B cell (primary cell): ENCODE measurements around the gene SPANXD. TPM values are rescaled to one million over a fixed set of nuclear protein-coding genes. Genes with fewer than 3 reads are reported as not detected.

Experiments used
- ATAC-seq: fragments of 200-7000 bp; cut with Tn5 transposase; one replicate; pipeline ENCODE4 v1.10.0; 2021; ENCODE audit warnings: low read depth, mild to moderate bottlenecking, moderate number of reproducible peaks, moderate library complexity
- CTCF ChIA-PET: fragments of 350-600 bp; sonication (Branson Sonifier 250); formaldehyde crosslinking; loops from one replicate; lab custom pipeline; 2021; ENCODE audit warnings: antibody characterized with exemption, inconsistent platforms; lab: Charles Lee
- POLR2A ChIA-PET: fragments of 350-600 bp; sonication (Branson Sonifier 250); formaldehyde crosslinking; loops from one replicate; lab custom pipeline; 2021; ENCODE audit warnings: antibody characterized with exemption; lab: Charles Lee
- DNase-seq: peaks from one replicate; pipeline ENCODE4 v3.0.0; 2013
- H2AFZ ChIP-seq: 2 replicates; pipeline ENCODE4 v1.6.1; 2012; ENCODE audit warnings: mild to moderate bottlenecking, low read depth, low read length; ENCODE audit not compliant: insufficient read depth, poor library complexity, severe bottlenecking
- H3K27ac ChIP-seq, 2 donors: 1 replicate in 1 of 2; 2 replicates in 1 of 2; pipeline ENCODE4 v1.5.1; 2012 to 2013; ENCODE audit warnings: low read length in 2 of 2, mild to moderate bottlenecking in 2 of 2, moderate library complexity in 1 of 2
- H3K27me3 ChIP-seq, 4 experiments: fragments of 200-600 bp in 1 of 4; sonication (generic) in 1 of 4; replicated peaks in 1 of 4; 1 replicate in 2 of 4; 2 replicates in 2 of 4; pipeline versions ENCODE4 v1.6.1 to v1.7.0; 2013 to 2016; ENCODE audit warnings: low read length in 3 of 4, mild to moderate bottlenecking in 2 of 4, mixed read lengths in 1 of 4, moderate library complexity in 1 of 4; ENCODE audit not compliant: insufficient read depth in 4 of 4, control insufficient read depth in 3 of 4; ENCODE audit errors: control extremely low read depth in 1 of 4
- H3K36me3 ChIP-seq, 2 experiments: replicated peaks in 1 of 2; 1 replicate in 1 of 2; 2 replicates in 1 of 2; pipeline versions ENCODE4 v1.6.1 to v1.7.1; 2013; ENCODE audit warnings: low read length in 1 of 2; ENCODE audit not compliant: insufficient read depth in 2 of 2, control insufficient read depth in 1 of 2; ENCODE audit errors: control extremely low read depth in 1 of 2, extremely low read depth in 1 of 2
- H3K4me1 ChIP-seq, 2 donors: fragments of 200-600 bp in 1 of 2; sonication (generic) in 1 of 2; 1 replicate in 1 of 2; 2 replicates in 1 of 2; pipeline versions ENCODE4 v1.5.1 to v1.6.1; 2013 to 2017; ENCODE audit warnings: low read length in 2 of 2; ENCODE audit not compliant: control insufficient read depth in 2 of 2, insufficient read depth in 2 of 2
- H3K4me2 ChIP-seq: replicated peaks from 2 replicates; pipeline ENCODE3; 2012; ENCODE audit warnings: mild to moderate bottlenecking, low read depth, low read length; ENCODE audit not compliant: poor library complexity, severe bottlenecking
- H3K4me3 ChIP-seq, 5 experiments: fragments of 200-600 bp in 1 of 5; sonication (generic) in 1 of 5; 1 replicate in 3 of 5; 2 replicates in 2 of 5; pipeline versions ENCODE4 v1.5.1 to v1.7.0; 2011 to 2016; ENCODE audit warnings: low read length in 4 of 5, mild to moderate bottlenecking in 4 of 5, low read depth in 2 of 5, control low read depth in 1 of 5, moderate library complexity in 1 of 5; ENCODE audit not compliant: insufficient read depth in 1 of 5; ENCODE audit errors: control extremely low read depth in 1 of 5, extremely low read depth in 1 of 5
- H3K79me2 ChIP-seq: fragments of 200-600 bp; sonication (generic); one replicate; pipeline ENCODE4 v1.6.0; 2016; ENCODE audit warnings: low read length; ENCODE audit not compliant: control insufficient read depth, insufficient read depth
- H3K9ac ChIP-seq: fragments of 200-600 bp; sonication (generic); 2 replicates; pipeline ENCODE4 v1.6.1; 2017; ENCODE audit warnings: mild to moderate bottlenecking, low read length, moderate library complexity
- H3K9me3 ChIP-seq, 3 donors: one replicate each; pipeline versions ENCODE4 v1.6.1 to v1.7.1; 2013; ENCODE audit warnings: low read length in 2 of 3; ENCODE audit not compliant: control insufficient read depth in 2 of 3, insufficient read depth in 1 of 3; ENCODE audit errors: control extremely low read depth in 1 of 3
- H4K20me1 ChIP-seq: 2 replicates; pipeline ENCODE4 v1.6.0; 2012; ENCODE audit warnings: mild to moderate bottlenecking, low read length; ENCODE audit not compliant: insufficient read depth, control insufficient read depth, poor library complexity, severe bottlenecking
- H3K27ac Mint-ChIP-seq: one replicate; pipeline ENCODE4 v1.8.0; 2021; ENCODE audit warnings: mixed read lengths
- H3K27me3 Mint-ChIP-seq: one replicate; pipeline ENCODE4 v1.8.0; 2021; ENCODE audit warnings: mixed read lengths
- H3K4me1 Mint-ChIP-seq: one replicate; pipeline ENCODE4 v1.8.0; 2021; ENCODE audit warnings: mixed read lengths
- H3K4me3 Mint-ChIP-seq: one replicate; pipeline ENCODE4 v1.8.0; 2021; ENCODE audit warnings: mixed read lengths
- H3K9me3 Mint-ChIP-seq: one replicate; pipeline ENCODE4 v1.8.0; 2022; ENCODE audit warnings: mixed read lengths; ENCODE audit not compliant: insufficient read depth
- CTCF ChIP-seq: fragments of 200-600 bp; IDR thresholded peaks from one replicate; pipeline ENCODE4 v1.8.0; 2022; ENCODE audit warnings: antibody characterized with exemption, mild to moderate bottlenecking
- EZH2 ChIP-seq: IDR thresholded peaks from 2 replicates; pipeline ENCODE4 v1.6.1; 2012; ENCODE audit warnings: borderline replicate concordance, low read depth, mild to moderate bottlenecking, moderate library complexity, low read length; ENCODE audit not compliant: insufficient read depth, poor library complexity, severe bottlenecking
- WGBS: methylation state at CpG from one replicate; pipeline ENCODE4 v1.1.5; 2013; ENCODE audit warnings: missing lambda C conversion rate; ENCODE audit not compliant: insufficient coverage; 5-methylcytosine and 5-hydroxymethylcytosine counted together
- intact Hi-C: fragments of 100-400 bp; cut with micrococcal nuclease; formaldehyde crosslinking; loops from one replicate; pipeline ENCODE4 v1.10.0; 2022
- polyA plus RNA-seq: library from polyadenylated mRNA; depleted of rRNA; stranded (reverse); fragments of >200 nt; gene quantifications from 2 replicates; pipeline ENCODE4 v1.2.3, GENCODE V29; 2012
- total RNA-seq, 2 donors: library from RNA; stranded (reverse); fragments of 120-200 nt in 1 of 2; gene quantifications; 1 replicate in 1 of 2; 2 replicates in 1 of 2; pipeline versions ENCODE4 v1.2.3 to v1.2.4, GENCODE V29; 2013 to 2022

SPANXD gene
- total and polyA plus RNA-seq, 2 donors (not counting 1 experiment from before 2014, with no cell fraction given): not detected

- DNase-seq (no peak), ATAC-seq (no peak)
- Histone ChIP-seq H3K36me3 (no peaks in the 10 kb centered on the region), H3K79me2 (no peaks in the 10 kb centered on the region), H3K27me3 (no peaks in the 10 kb centered on the region), H3K27ac (no peak overlapping the region), H3K4me3 (no peak overlapping the region), H3K4me2 (no peak overlapping the region), H3K9ac (no peak overlapping the region), H3K9me3 (no peaks in the 10 kb centered on the region), H4K20me1 (no peaks in the 10 kb centered on the region), H2AFZ (no peak overlapping the region), H3K4me1 (no peaks in the 10 kb centered on the region)
- ChIA-PET POLR2A (no interaction called here), CTCF (no interaction called here)
- H3K9me3 Mint-ChIP-seq: no peaks in the 10 kb centered on the region
- no peaks in the 10 kb centered on the region for H3K27me3 Mint-ChIP-seq
- intact Hi-C loops: no loop called here
- no peak overlapping the region for H3K27ac Mint-ChIP-seq
- H3K4me3 Mint-ChIP-seq: no peak overlapping the region
- TF ChIP-seq CTCF (no peak), EZH2 (no peak)
- H3K4me1 Mint-ChIP-seq: no peaks in the 10 kb centered on the region
- no CpG with 5 or more reads among the region's 5 CpGs for WGBS
Measured at GRCh38 chrX:141652286-141652685, 46.3 kb downstream of the SPANXD start.

Other genes with a start within 250 kb of the SPANXD start
- gene SPANXA1, start 114.0 kb downstream of the SPANXD start, total RNA-seq: not detected in 2 replicates
- not detected in 2 replicates for gene SPANXA1, start 114.0 kb downstream of the SPANXD start, polyA plus RNA-seq
- gene SPANXA2, start 109.0 kb downstream of the SPANXD start, total RNA-seq: not detected in 2 replicates
- not detected in 2 replicates for gene SPANXA2, start 109.0 kb downstream of the SPANXD start, polyA plus RNA-seq
- not detected in 2 replicates for gene MAGEC3, start 139.6 kb upstream of the SPANXD start, total RNA-seq
- not detected in 2 replicates for gene MAGEC3, start 139.6 kb upstream of the SPANXD start, polyA plus RNA-seq
- gene MAGEC1, start 205.2 kb upstream of the SPANXD start, total RNA-seq: not detected in 2 replicates
- gene MAGEC1, start 205.2 kb upstream of the SPANXD start, polyA plus RNA-seq: not detected in 2 replicates